HEK293 (cell line): ENCODE results near the gene TNIK.

Experiments
- CTCF ChIA-PET: fragments of 350-600 bp; formaldehyde crosslinking; extraction: SDS; loops from one replicate; lab custom pipeline; 2021; ENCODE audit warnings: antibody characterized with exemption; lab: Yijun Ruan, JAX
- POLR2A ChIA-PET: fragments of 300-600 bp; formaldehyde crosslinking; extraction: SDS; loops from one replicate; lab custom pipeline; 2020; ENCODE audit warnings: antibody characterized with exemption, inconsistent platforms; lab: Yijun Ruan, JAX
- H3K27ac ChIP-seq: fragments of 200-500 bp; sonication (Bioruptor generic); 2 replicates; pipeline ENCODE4 v1.5.1; 2014; ENCODE audit warnings: low read depth, low read length, control low read depth, inconsistent platforms; ENCODE audit errors: extremely low read depth
- H3K36me3 ChIP-seq, 2 experiments: fragments of 200-500 bp in 1 of 2; sonication (Bioruptor generic) in 1 of 2; 1 replicate in 1 of 2; 2 replicates in 1 of 2; pipeline ENCODE4 v1.5.1; 2014 to 2017; ENCODE audit warnings: inconsistent platforms in 2 of 2, low read length in 2 of 2; ENCODE audit not compliant: control insufficient read depth in 2 of 2, insufficient read depth in 1 of 2
- H3K4me1 ChIP-seq: fragments of 200-500 bp; sonication (Bioruptor generic); 2 replicates; pipeline ENCODE4 v1.5.1; 2014; ENCODE audit warnings: mild to moderate bottlenecking, low read length, inconsistent platforms; ENCODE audit not compliant: control insufficient read depth, insufficient read depth
- H3K4me3 ChIP-seq: 2 replicates; pipeline ENCODE4 v1.5.1; 2011; ENCODE audit warnings: low read depth, mild to moderate bottlenecking, control low read depth, low read length, moderate library complexity
- H3K9me3 ChIP-seq: fragments of 200-500 bp; sonication (Bioruptor generic); 2 replicates; pipeline ENCODE4 v1.5.1; 2014; ENCODE audit warnings: low read depth, low read length, inconsistent platforms; ENCODE audit not compliant: control insufficient read depth, insufficient read depth
- IKZF3 ChIP-seq: fragments of 450-650 bp; IDR thresholded peaks from 2 replicates; pipeline ENCODE4 v1.5.0; 2018; ENCODE audit warnings: missing biosample characterization, mild to moderate bottlenecking, missing genetic modification characterization, moderate library complexity
- OSR2 ChIP-seq: fragments of 450-650 bp; formaldehyde crosslinking; IDR thresholded peaks from 2 replicates; pipeline ENCODE4 v1.5.1; 2016; ENCODE audit warnings: missing biosample characterization, missing genetic modification characterization
- SP2 ChIP-seq: fragments of 450-650 bp; formaldehyde crosslinking; IDR thresholded peaks from 2 replicates; pipeline ENCODE4 v1.5.1; 2016; ENCODE audit warnings: missing biosample characterization, missing genetic modification characterization
- SP3 ChIP-seq: fragments of 450-650 bp; formaldehyde crosslinking; IDR thresholded peaks from 2 replicates; pipeline ENCODE4 v1.5.1; 2016; ENCODE audit warnings: missing biosample characterization, missing genetic modification characterization
- ZBTB48 ChIP-seq: fragments of 450-650 bp; formaldehyde crosslinking; IDR thresholded peaks from 2 replicates; pipeline ENCODE4 v1.5.1; 2016; ENCODE audit warnings: missing biosample characterization, missing genetic modification characterization
- ZNF114 ChIP-seq: fragments of 450-650 bp; formaldehyde crosslinking; IDR thresholded peaks from 2 replicates; pipeline ENCODE4 v1.5.0; 2017; ENCODE audit warnings: missing biosample characterization, missing genetic modification characterization
- ZNF169 ChIP-seq: fragments of 450-650 bp; formaldehyde crosslinking; IDR thresholded peaks from 2 replicates; pipeline ENCODE4 v1.5.1; 2016; ENCODE audit warnings: missing biosample characterization, missing genetic modification characterization
- ZNF223 ChIP-seq: fragments of 450-650 bp; formaldehyde crosslinking; IDR thresholded peaks from 2 replicates; pipeline ENCODE4 v1.5.1; 2016; ENCODE audit warnings: missing biosample characterization, missing genetic modification characterization
- ZNF23 ChIP-seq: fragments of 450-650 bp; formaldehyde crosslinking; IDR thresholded peaks from 2 replicates; pipeline ENCODE4 v1.5.1; 2016; ENCODE audit warnings: missing biosample characterization, missing genetic modification characterization, borderline replicate concordance
- ZNF292 ChIP-seq: fragments of 450-650 bp; formaldehyde crosslinking; IDR thresholded peaks from 2 replicates; pipeline ENCODE4 v1.5.1; 2016; ENCODE audit warnings: low read depth, missing biosample characterization, missing genetic modification characterization, borderline replicate concordance
- ZNF311 ChIP-seq: fragments of 450-650 bp; formaldehyde crosslinking; IDR thresholded peaks from 2 replicates; pipeline ENCODE4 v1.5.1; 2017; ENCODE audit warnings: missing biosample characterization, missing genetic modification characterization, borderline replicate concordance
- ZNF324 ChIP-seq: fragments of 450-650 bp; formaldehyde crosslinking; IDR thresholded peaks from 2 replicates; pipeline ENCODE4 v1.5.1; 2016; ENCODE audit warnings: missing biosample characterization, missing genetic modification characterization
- ZNF366 ChIP-seq: fragments of 450-650 bp; formaldehyde crosslinking; conservative IDR thresholded peaks from 2 replicates; pipeline ENCODE4 v1.5.1; 2016; ENCODE audit warnings: missing biosample characterization, missing genetic modification characterization
- ZNF394 ChIP-seq: fragments of 450-650 bp; formaldehyde crosslinking; IDR thresholded peaks from 2 replicates; pipeline ENCODE4 v1.5.1; 2016; ENCODE audit warnings: missing biosample characterization, missing genetic modification characterization, mild to moderate bottlenecking, moderate library complexity, borderline replicate concordance
- ZNF416 ChIP-seq: fragments of 450-650 bp; formaldehyde crosslinking; IDR thresholded peaks from 2 replicates; pipeline ENCODE4 v1.5.1; 2016; ENCODE audit warnings: missing biosample characterization, missing genetic modification characterization
- ZNF426 ChIP-seq: fragments of 450-650 bp; formaldehyde crosslinking; IDR thresholded peaks from 2 replicates; pipeline ENCODE4 v1.5.1; 2017; ENCODE audit warnings: missing biosample characterization, missing genetic modification characterization, mild to moderate bottlenecking, inconsistent platforms, moderate library complexity
- ZNF473 ChIP-seq: fragments of 450-650 bp; formaldehyde crosslinking; IDR thresholded peaks from 2 replicates; pipeline ENCODE4 v1.5.1; 2017; ENCODE audit warnings: missing biosample characterization, missing genetic modification characterization
- ZNF48 ChIP-seq: fragments of 450-650 bp; formaldehyde crosslinking; IDR thresholded peaks from 2 replicates; pipeline ENCODE4 v1.5.1; 2016; ENCODE audit warnings: missing biosample characterization, missing genetic modification characterization
- ZNF529 ChIP-seq: fragments of 450-650 bp; formaldehyde crosslinking; IDR thresholded peaks from 2 replicates; pipeline ENCODE4 v1.5.1; 2017; ENCODE audit warnings: missing genetic modification characterization, missing biosample characterization; ENCODE audit not compliant: insufficient replicate concordance
- ZNF571 ChIP-seq: fragments of 450-650 bp; formaldehyde crosslinking; IDR thresholded peaks from 2 replicates; pipeline ENCODE4 v1.5.0; 2017; ENCODE audit warnings: missing biosample characterization, missing genetic modification characterization
- ZNF777 ChIP-seq: fragments of 450-650 bp; formaldehyde crosslinking; IDR thresholded peaks from 2 replicates; pipeline ENCODE4 v1.5.1; 2017; ENCODE audit warnings: missing biosample characterization, missing genetic modification characterization, borderline replicate concordance
- ZNF785 ChIP-seq: fragments of 450-650 bp; formaldehyde crosslinking; IDR thresholded peaks from 2 replicates; pipeline ENCODE4 v1.5.1; 2016; ENCODE audit warnings: missing biosample characterization, missing genetic modification characterization
- TF ChIP-seq, protein P1 (sequence below): fragments of 450-650 bp; formaldehyde crosslinking; IDR thresholded peaks from 2 replicates; pipeline ENCODE4 v1.5.1; 2016; ENCODE audit warnings: missing biosample characterization, missing genetic modification characterization
- TF ChIP-seq, protein P2 (sequence below): fragments of 450-650 bp; formaldehyde crosslinking; IDR thresholded peaks from 2 replicates; pipeline ENCODE4; 2016; ENCODE audit warnings: missing biosample characterization, missing genetic modification characterization
- TF ChIP-seq, protein P3 (sequence below): fragments of 450-650 bp; formaldehyde crosslinking; IDR thresholded peaks from 2 replicates; pipeline ENCODE4 v1.5.1; 2017; ENCODE audit warnings: missing biosample characterization, missing genetic modification characterization

Gene TNIK

DNA sequence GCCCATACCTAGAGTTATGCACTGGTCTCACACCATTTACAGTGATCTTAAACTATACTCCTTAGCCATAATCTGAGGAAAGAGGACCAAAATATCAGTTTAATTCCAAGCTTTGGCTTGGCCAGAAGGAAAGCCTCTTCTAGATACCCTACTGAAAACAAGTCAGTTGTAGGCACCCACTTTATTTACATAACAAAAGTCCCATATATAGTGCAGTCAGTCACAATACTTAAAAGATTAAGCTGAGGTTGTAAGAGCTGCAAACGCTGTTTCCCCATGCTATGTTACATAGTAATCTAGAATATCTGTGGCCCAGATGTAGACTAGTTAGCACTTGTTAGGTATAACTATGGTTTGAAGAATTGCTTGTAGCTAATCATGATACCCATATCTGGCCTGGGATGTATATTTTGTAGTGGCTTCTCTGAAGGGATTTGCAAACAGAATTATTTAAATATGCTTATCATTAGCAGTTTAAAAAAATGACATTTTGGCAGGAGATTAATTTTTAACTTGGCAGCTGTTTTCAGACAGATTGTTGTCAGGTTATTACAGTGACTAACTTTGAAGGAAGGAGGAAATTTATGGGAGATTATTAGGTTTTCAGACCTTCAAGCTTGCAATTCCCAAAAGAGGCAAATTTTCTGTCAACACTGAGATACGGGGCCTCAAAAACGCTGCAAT, 273.2 kb downstream of the TNIK start (continued):
- no peak for TF ChIP-seq ZNF777 (tag by site-specific recombination)
- TF ChIP-seq ZNF416 (tag by site-specific recombination): no peak
- TF ChIP-seq SP2 (tag by site-specific recombination): no peak
- TF ChIP-seq ZNF394 (tag by site-specific recombination): no peak

DNA sequence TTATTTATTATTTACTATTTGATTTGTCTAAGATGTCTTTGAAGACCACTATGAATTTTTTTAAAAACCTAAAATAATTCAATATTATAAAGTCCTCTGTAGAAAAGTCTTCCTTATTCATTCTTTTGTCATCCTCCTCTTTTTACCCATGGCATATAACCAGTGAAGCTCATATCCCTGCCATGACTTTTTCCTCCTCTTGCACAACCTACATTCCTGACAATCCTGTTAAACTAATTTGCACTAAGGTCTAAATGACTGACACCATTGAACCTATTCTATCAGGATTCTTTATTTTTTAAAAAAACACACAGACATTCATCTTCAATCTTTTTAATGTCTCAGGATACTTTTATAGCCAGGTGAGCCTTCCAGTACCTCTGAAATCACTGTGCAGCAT, 273.8 kb downstream of the TNIK start:
- H3K36me3 ChIP-seq: no peaks in the 10 kb centered on the region
- no peak overlapping the region for H3K4me3 ChIP-seq
- no peak overlapping the region for H3K27ac ChIP-seq
- H3K9me3 ChIP-seq: no peaks in the 10 kb centered on the region
- CTCF ChIA-PET: interaction anchor here (0.6 to 1.4 kb wide), 8 partner anchors 24 to 1438 kb away, joined by 3 to 7 read pairs (median 3); no protein-coding TSS in a partner anchor
- TF ChIP-seq, protein P1, sequence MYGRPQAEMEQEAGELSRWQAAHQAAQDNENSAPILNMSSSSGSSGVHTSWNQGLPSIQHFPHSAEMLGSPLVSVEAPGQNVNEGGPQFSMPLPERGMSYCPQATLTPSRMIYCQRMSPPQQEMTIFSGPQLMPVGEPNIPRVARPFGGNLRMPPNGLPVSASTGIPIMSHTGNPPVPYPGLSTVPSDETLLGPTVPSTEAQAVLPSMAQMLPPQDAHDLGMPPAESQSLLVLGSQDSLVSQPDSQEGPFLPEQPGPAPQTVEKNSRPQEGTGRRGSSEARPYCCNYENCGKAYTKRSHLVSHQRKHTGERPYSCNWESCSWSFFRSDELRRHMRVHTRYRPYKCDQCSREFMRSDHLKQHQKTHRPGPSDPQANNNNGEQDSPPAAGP (tag by site-specific recombination): no peak
- TF ChIP-seq, protein P2, sequence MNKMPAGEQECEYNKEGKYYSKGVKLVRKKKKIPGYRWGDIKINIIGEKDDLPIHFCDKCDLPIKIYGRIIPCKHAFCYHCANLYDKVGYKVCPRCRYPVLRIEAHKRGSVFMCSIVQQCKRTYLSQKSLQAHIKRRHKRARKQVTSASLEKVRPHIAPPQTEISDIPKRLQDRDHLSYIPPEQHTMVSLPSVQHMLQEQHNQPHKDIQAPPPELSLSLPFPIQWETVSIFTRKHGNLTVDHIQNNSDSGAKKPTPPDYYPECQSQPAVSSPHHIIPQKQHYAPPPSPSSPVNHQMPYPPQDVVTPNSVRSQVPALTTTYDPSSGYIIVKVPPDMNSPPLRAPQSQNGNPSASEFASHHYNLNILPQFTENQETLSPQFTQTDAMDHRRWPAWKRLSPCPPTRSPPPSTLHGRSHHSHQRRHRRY (tag by site-specific recombination): no peak
- TF ChIP-seq ZNF324 (tag by site-specific recombination) (no peak), SP3 (no peak), ZNF571 (no peak), ZNF23 (no peak), ZBTB48 (tag by site-specific recombination) (no peak), OSR2 (tag by site-specific recombination) (no peak)
- TF ChIP-seq, protein P3, sequence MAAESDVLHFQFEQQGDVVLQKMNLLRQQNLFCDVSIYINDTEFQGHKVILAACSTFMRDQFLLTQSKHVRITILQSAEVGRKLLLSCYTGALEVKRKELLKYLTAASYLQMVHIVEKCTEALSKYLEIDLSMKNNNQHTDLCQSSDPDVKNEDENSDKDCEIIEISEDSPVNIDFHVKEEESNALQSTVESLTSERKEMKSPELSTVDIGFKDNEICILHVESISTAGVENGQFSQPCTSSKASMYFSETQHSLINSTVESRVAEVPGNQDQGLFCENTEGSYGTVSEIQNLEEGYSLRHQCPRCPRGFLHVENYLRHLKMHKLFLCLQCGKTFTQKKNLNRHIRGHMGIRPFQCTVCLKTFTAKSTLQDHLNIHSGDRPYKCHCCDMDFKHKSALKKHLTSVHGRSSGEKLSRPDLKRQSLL (tag by site-specific recombination): no peak
- TF ChIP-seq, all 188 proteins: peak for 0
- POLR2A ChIA-PET: no interaction called here
- no peaks in the 10 kb centered on the region; the same call in 1 of the 2 replicates for H3K4me1 ChIP-seq

DNA sequence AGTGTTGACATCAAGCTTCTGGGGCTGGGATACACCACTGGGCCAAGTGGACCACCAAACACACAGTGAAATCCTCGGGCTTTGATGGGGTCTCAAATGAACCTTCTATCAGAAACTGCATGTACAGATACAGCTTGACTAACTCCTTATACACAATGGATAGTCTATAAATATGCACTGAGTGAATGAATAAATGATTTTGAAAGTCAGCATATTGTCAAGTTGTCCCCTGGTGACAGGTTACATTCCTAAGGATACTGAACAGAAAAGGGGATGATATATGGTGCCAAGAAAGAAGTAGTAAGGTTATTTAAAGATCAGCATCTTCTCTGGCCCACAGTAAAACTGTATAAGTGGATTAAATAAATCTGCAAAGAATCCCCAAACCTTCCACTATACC, 274.2 kb downstream of the TNIK start:
- Histone ChIP-seq H3K9me3 (no peaks in the 10 kb centered on the region), H3K27ac (no peak overlapping the region), H3K4me3 (no peak overlapping the region), H3K36me3 (no peaks in the 10 kb centered on the region), H3K4me1 (no peaks in the 10 kb centered on the region; the same call in 1 of the 2 replicates)
- TF ChIP-seq ZNF473 (no peak), ZNF223 (no peak), ZNF366 (tag by site-specific recombination) (no peak), ZNF785 (tag by site-specific recombination) (no peak), ZNF169 (tag by site-specific recombination) (no peak), ZNF426 (tag by site-specific recombination) (no peak), ZBTB48 (tag by site-specific recombination) (no peak), ZNF311 (tag by site-specific recombination) (no peak), ZNF114 (tag by site-specific recombination) (no peak), ZNF292 (tag by site-specific recombination) (no peak), ZNF529 (tag by site-specific recombination) (no peak), ZNF48 (tag by site-specific recombination) (no peak), IKZF3 (tag by site-specific recombination) (no peak)
- TF ChIP-seq, protein P2 (tag by site-specific recombination): no peak
- ChIA-PET CTCF (interaction anchor here (0.6 to 1.0 kb wide), 3 partner anchors 142 to 1439 kb away, joined by 3 to 4 read pairs (median 3); no protein-coding TSS in a partner anchor), POLR2A (no interaction called here)
